ENCODE results near the gene RNASE7. TPM values are rescaled to one million over a fixed set of nuclear protein-coding genes. Genes with fewer than 3 reads are reported as not detected.

RNASE7 gene
- total RNA-seq, 2 experiments from 2014 or later = not detected

- POLR2A ChIA-PET = interaction anchor here (0.5 kb wide), 1 partner anchor 240 kb away, joined by 3 read pairs; no protein-coding TSS in a partner anchor
- peaks cover 11% of the 10 kb centered on the region for H3K4me1 Mint-ChIP-seq (ENCODE audit: low read depth)
- H3K9me3 Mint-ChIP-seq = no peaks in the 10 kb centered on the region
Measured at GRCh38 chr14:21047378-21047781, 5.2 kb downstream of the RNASE7 start.

GRCh38 chr14:21048638-21049037, 6.5 kb downstream of the RNASE7 start:
- Mint-ChIP-seq H3K9me3 (no peaks in the 10 kb centered on the region), H3K36me3 (ENCODE audit: low read depth) (no peaks in the 10 kb centered on the region), H3K27ac (no peak overlapping the region), H3K4me3 (no peak overlapping the region), H3K27me3 (peaks cover 16% of the 10 kb centered on the region), H3K4me1 (ENCODE audit: low read depth) (peaks cover 11% of the 10 kb centered on the region)
- Histone ChIP-seq H3K36me3 (ENCODE audit: insufficient read depth, low read length) (no peaks in the 10 kb centered on the region), H3K27me3 (ENCODE audit: control insufficient read depth in 1 of 2, insufficient read depth in 2 of 2, low read length in 2 of 2) (no peaks in the 10 kb centered on the region), H3K4me1 (ENCODE audit: insufficient read depth, low read length) (peaks cover 10% of the 10 kb centered on the region), H3K4me3 (ENCODE audit: low read length) (no peak overlapping the region), H3K27ac (ENCODE audit: low read depth in 1 of 2, low read length in 2 of 2) (no peak overlapping the region), H3K9me3 (ENCODE audit: control insufficient read depth in 1 of 2, insufficient read depth in 1 of 2, low read length in 2 of 2) (no peaks in the 10 kb centered on the region)
- ATAC-seq (ENCODE audit: poor library complexity) = no peak
- POLR2A ChIA-PET = no interaction called here
- no peak for DNase-seq
- CTCF ChIA-PET = interaction anchor here (1.9 kb wide), 1 partner anchor 34 kb away, joined by 8 read pairs; no protein-coding TSS in a partner anchor
- intact Hi-C loops (cut with DNase I, micrococcal nuclease) = no loop called here
- no peak for TF ChIP-seq CTCF (IDR thresholded peaks at IDR 0.05)

More at GRCh38 chr14:21047378-21047781, 5.2 kb downstream of the RNASE7 start:
- Histone ChIP-seq H3K27ac (ENCODE audit: low read depth in 1 of 2, low read length in 2 of 2) (no peak overlapping the region), H3K36me3 (ENCODE audit: insufficient read depth, low read length) (no peaks in the 10 kb centered on the region), H3K27me3 (ENCODE audit: control insufficient read depth in 1 of 2, insufficient read depth in 2 of 2, low read length in 2 of 2) (no peaks in the 10 kb centered on the region), H3K9me3 (ENCODE audit: control insufficient read depth in 1 of 2, insufficient read depth in 1 of 2, low read length in 2 of 2) (no peaks in the 10 kb centered on the region), H3K4me1 (ENCODE audit: insufficient read depth, low read length) (peaks cover 15% of the 10 kb centered on the region), H3K4me3 (ENCODE audit: low read length) (no peak overlapping the region)
- no peak for ATAC-seq (ENCODE audit: poor library complexity)
- no peak for DNase-seq
- intact Hi-C loops (cut with DNase I, micrococcal nuclease) = no loop called here
- peaks cover 22% of the 10 kb centered on the region for H3K27me3 Mint-ChIP-seq
- H3K36me3 Mint-ChIP-seq (ENCODE audit: low read depth) = no peaks in the 10 kb centered on the region
- CTCF ChIA-PET = interaction anchor here (1.2 to 1.9 kb wide), 3 partner anchors 15 to 45 kb away, joined by 3 to 9 read pairs (median 8); no protein-coding TSS in a partner anchor
- no peak overlapping the region for H3K4me3 Mint-ChIP-seq
- no peak for TF ChIP-seq CTCF (IDR thresholded peaks at IDR 0.05)
- H3K27ac Mint-ChIP-seq = no peak overlapping the region

- ATAC-seq (ENCODE audit: poor library complexity) (no peak), DNase-seq (no peak)
- ChIA-PET CTCF (interaction anchor here (1.9 kb wide), 1 partner anchor 35 kb away, joined by 8 read pairs; no protein-coding TSS in a partner anchor), POLR2A (no interaction called here)
- no peaks in the 10 kb centered on the region for H3K27me3 ChIP-seq (ENCODE audit: control insufficient read depth in 1 of 2, insufficient read depth in 2 of 2, low read length in 2 of 2)
- H3K27ac ChIP-seq (ENCODE audit: low read depth in 1 of 2, low read length in 2 of 2) = no peak overlapping the region
- Mint-ChIP-seq H3K36me3 (ENCODE audit: low read depth) (no peaks in the 10 kb centered on the region), H3K27ac (no peak overlapping the region), H3K4me3 (no peak overlapping the region), H3K4me1 (ENCODE audit: low read depth) (peaks cover 8% of the 10 kb centered on the region), H3K9me3 (no peaks in the 10 kb centered on the region), H3K27me3 (peaks cover 16% of the 10 kb centered on the region)
- no peaks in the 10 kb centered on the region for H3K9me3 ChIP-seq (ENCODE audit: control insufficient read depth in 1 of 2, insufficient read depth in 1 of 2, low read length in 2 of 2)
- no peak for TF ChIP-seq CTCF (IDR thresholded peaks at IDR 0.05)
- no peak overlapping the region for H3K4me3 ChIP-seq (ENCODE audit: low read length)
- intact Hi-C loops (cut with DNase I, micrococcal nuclease) = no loop called here
- peaks cover 7% of the 10 kb centered on the region for H3K4me1 ChIP-seq (ENCODE audit: insufficient read depth, low read length)
- H3K36me3 ChIP-seq (ENCODE audit: insufficient read depth, low read length) = no peaks in the 10 kb centered on the region
Measured at GRCh38 chr14:21049271-21049673, 7.1 kb downstream of the RNASE7 start.
